GM12878 (cell line): ENCODE results near the gene BBX. TPM values are rescaled to one million over a fixed set of nuclear protein-coding genes. Genes with fewer than 3 reads are reported as not detected.

Experiments used
- ATAC-seq: fragments of 200-7000 bp; cut with Tn5 transposase; 3 replicates; pipeline ENCODE4 v1.9.1; 2020; ENCODE audit warnings: mild to moderate bottlenecking, moderate library complexity
- BruUV-seq: library from RNA; stranded (reverse); fragments of 400-500 nt; replicated peaks from 2 replicates; lab custom pipeline; 2021; lab: Mats Ljungman, UMichigan
- CTCF ChIA-PET: fragments of 300-600 bp; sonication (Branson Sonifier 250); formaldehyde crosslinking; extraction: SDS; loops from one replicate; lab custom pipeline; 2021; ENCODE audit warnings: inconsistent platforms; lab: Yijun Ruan, JAX
- POLR2A ChIA-PET: fragments of 350-600 bp; formaldehyde crosslinking; extraction: SDS; loops from one replicate; lab custom pipeline; 2021; ENCODE audit warnings: inconsistent platforms; lab: Charles Lee
- RAD21 ChIA-PET: fragments of 300-600 bp; sonication (Branson Sonifier 250); formaldehyde crosslinking; loops from one replicate; lab custom pipeline; 2023; ENCODE audit warnings: antibody characterized with exemption; ENCODE audit not compliant: unreplicated experiment; lab: Charles Lee
- SMC1A ChIA-PET: fragments of 300-600 bp; sonication (Branson Sonifier 250); formaldehyde crosslinking; loops from one replicate; lab custom pipeline; 2023; ENCODE audit not compliant: unreplicated experiment, uncharacterized antibody; lab: Charles Lee
- DNase-seq: peaks from one replicate; pipeline ENCODE4 v3.0.0-alpha.2; 2011; ENCODE audit warnings: low read depth, low spot score
- FAIRE-seq: peaks from 3 replicates; lab custom pipeline; 2011; peaks lifted over from hg19 to GRCh38; lab: Jason Lieb, UNC
- H2AFZ ChIP-seq: 2 replicates; pipeline ENCODE4 v1.6.0; 2011; ENCODE audit warnings: low read depth, low read length, control low read depth; ENCODE audit not compliant: control insufficient read depth
- H3K27ac ChIP-seq: 2 replicates; pipeline ENCODE4 v1.5.1; 2011; ENCODE audit warnings: control low read depth; ENCODE audit not compliant: control insufficient read depth, insufficient read depth
- H3K27me3 ChIP-seq, 2 experiments: replicated peaks in 1 of 2; 2 replicates each; pipeline versions ENCODE4 v1.6.0 to v1.6.1; 2011; ENCODE audit warnings: low read length in 1 of 2; ENCODE audit not compliant: control insufficient read depth in 2 of 2, insufficient read depth in 2 of 2
- H3K36me3 ChIP-seq, 2 experiments: 2 replicates each; pipeline ENCODE4 v1.5.1; 2011; ENCODE audit warnings: low read length in 1 of 2; ENCODE audit not compliant: control insufficient read depth in 2 of 2, insufficient read depth in 2 of 2
- H3K4me1 ChIP-seq: 2 replicates; pipeline ENCODE4 v1.6.1; 2011; ENCODE audit warnings: mild to moderate bottlenecking, low read length, moderate library complexity, mixed read lengths; ENCODE audit not compliant: control insufficient read depth, insufficient read depth
- H3K4me2 ChIP-seq: 2 replicates; pipeline ENCODE4 v1.6.0; 2011; ENCODE audit warnings: control low read depth; ENCODE audit not compliant: control insufficient read depth, insufficient read depth
- H3K4me3 ChIP-seq: fragments of 200-600 bp; sonication (generic); 2 replicates; pipeline ENCODE4 v1.5.1; 2016
- H3K79me2 ChIP-seq: 2 replicates; pipeline ENCODE4 v1.6.0; 2011; ENCODE audit warnings: low read length; ENCODE audit not compliant: control insufficient read depth, insufficient read depth
- H3K9ac ChIP-seq: 2 replicates; pipeline ENCODE4 v1.8.0; 2011; ENCODE audit warnings: low read length, control low read depth, mixed read lengths; ENCODE audit not compliant: control insufficient read depth, insufficient read depth
- H3K9me3 ChIP-seq: replicated peaks from 3 replicates; pipeline ENCODE4 v1.5.1; 2011; ENCODE audit warnings: mild to moderate bottlenecking, low read length; ENCODE audit not compliant: control insufficient read depth, insufficient read depth
- H4K20me1 ChIP-seq: 2 replicates; pipeline ENCODE4 v1.6.0; 2011; ENCODE audit not compliant: control insufficient read depth, insufficient read depth
- BMI1 ChIP-seq: fragments of 450-650 bp; IDR thresholded peaks from 2 replicates; pipeline ENCODE4 v1.6.1; 2016; ENCODE audit warnings: mild to moderate bottlenecking, moderate library complexity, borderline replicate concordance
- CHD1 ChIP-seq: IDR thresholded peaks from 2 replicates; pipeline ENCODE4 v1.6.1; 2012; ENCODE audit warnings: low read depth, low read length, improper control_type of control experiment
- EED ChIP-seq: sonication (generic); IDR thresholded peaks from 2 replicates; pipeline ENCODE4 v1.6.1; 2016; ENCODE audit warnings: antibody characterized with exemption, low read depth
- IKZF1 ChIP-seq: fragments of 450-650 bp; conservative IDR thresholded peaks from 2 replicates; pipeline ENCODE4 v1.6.1; 2017; ENCODE audit warnings: antibody characterized with exemption, mild to moderate bottlenecking
- RB1 ChIP-seq: fragments of 450-650 bp; formaldehyde crosslinking; IDR thresholded peaks from 2 replicates; pipeline ENCODE4 v1.6.1; 2017; ENCODE audit warnings: mild to moderate bottlenecking, borderline replicate concordance
- SIN3A ChIP-seq: IDR thresholded peaks from 2 replicates; pipeline ENCODE4 v1.6.1; 2012; ENCODE audit warnings: low read depth, low read length, improper control_type of control experiment
- SIX5 ChIP-seq: IDR thresholded peaks from 2 replicates; pipeline ENCODE4 v1.6.1; 2011; ENCODE audit warnings: mild to moderate bottlenecking, low read depth, low read length, moderate library complexity; ENCODE audit not compliant: severe bottlenecking
- SRF ChIP-seq, 2 experiments: IDR thresholded peaks; 2 replicates each; pipeline ENCODE4 v1.6.1; 2011; ENCODE audit warnings: low read depth in 2 of 2, low read length in 2 of 2, mild to moderate bottlenecking in 1 of 2, moderate library complexity in 1 of 2
- TCF7 ChIP-seq: IDR thresholded peaks from 2 replicates; pipeline ENCODE4 v1.6.1; 2014; ENCODE audit warnings: antibody characterized with exemption, borderline replicate concordance
- WGBS: methylation state at CpG from one replicate; pipeline ENCODE4 v1.1.6; 2016; ENCODE audit warnings: low lambda C conversion rate; ENCODE audit not compliant: insufficient replicate concordance, insufficient coverage; ENCODE audit errors: missing lambda C conversion rate; 5-methylcytosine and 5-hydroxymethylcytosine counted together
- in situ Hi-C: fragments of 300-500 bp; cut with MboI; formaldehyde crosslinking; loops from 9 replicates; pipeline ENCODE4 v1.14.3; 2018; ENCODE audit warnings: mixed read lengths
- intact Hi-C: fragments of 100-400 bp; cut with micrococcal nuclease; formaldehyde crosslinking; loops from one replicate; pipeline ENCODE4 v1.14.2; 2022; ENCODE audit not compliant: unreplicated experiment
- polyA plus RNA-seq, 11 experiments: library from polyadenylated mRNA; depleted of rRNA in 4 of 11; unstranded in 6 of 11; stranded (reverse) in 5 of 11; fragments of >200 nt; fragmentation: Nextera tagmentation in 4 of 11; fragmentation: Illumina TruSeq in 1 of 11; extraction: Ambion mirVana in 4 of 11; extraction: Trizol in 1 of 11; gene quantifications; 1 replicate in 1 of 11; 2 replicates in 10 of 11; pipeline versions ENCODE4 v1.2.1 to v1.2.3, GENCODE V29; 2011 to 2016; ENCODE audit warnings: inconsistent platforms in 2 of 11, missing spikeins in 2 of 11, low read depth in 1 of 11
- total RNA-seq, 4 experiments: library from RNA; depleted of rRNA in 3 of 4; stranded (reverse); fragments of >200 nt in 3 of 4; fragmentation: Illumina TruSeq in 1 of 4; extraction: Trizol in 1 of 4; gene quantifications; 2 replicates each; pipeline versions ENCODE4 v1.2.1 to v1.2.3, GENCODE V29; 2013 to 2021
- TF ChIP-seq, protein P1 (sequence below): IDR thresholded peaks from 2 replicates; pipeline ENCODE4 v1.6.1; 2011; ENCODE audit warnings: mild to moderate bottlenecking, low read depth, low read length, moderate library complexity; ENCODE audit not compliant: insufficient replicate concordance
- TF ChIP-seq, protein P2 (sequence below): fragments of 450-650 bp; IDR thresholded peaks from 2 replicates; pipeline ENCODE4 v1.6.1; 2017; ENCODE audit warnings: mild to moderate bottlenecking, moderate library complexity

BBX gene
- total and polyA plus RNA-seq, 10 of the 15 experiments (the other 5 are each of a cell fraction or from before 2014, with no cell fraction given), result 13.3 to 38.5 (median 32.0) TPM

DNA sequence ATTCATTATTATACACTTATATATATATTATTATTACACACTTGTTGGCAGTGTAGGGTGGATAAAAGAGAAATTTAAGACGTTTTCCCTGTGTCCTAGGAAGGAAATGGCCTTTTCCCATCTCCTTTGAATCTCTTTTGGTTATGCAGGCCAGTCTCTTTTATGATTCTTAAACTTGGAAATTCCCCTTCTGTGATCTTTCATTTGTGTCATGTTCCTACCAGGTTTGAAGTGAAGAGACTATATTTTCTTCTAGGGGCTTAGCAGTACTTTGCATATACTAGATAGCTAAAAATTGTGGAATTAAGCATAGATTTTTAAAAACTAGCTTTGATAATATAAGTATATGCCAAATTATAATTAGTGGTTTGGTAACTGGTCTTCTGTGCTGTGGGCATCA lies 58.5 kb downstream of the BBX start:
- no peak for FAIRE-seq
- no peak overlapping the region for H3K4me3 ChIP-seq
- no peaks in the 10 kb centered on the region for H3K9me3 ChIP-seq
- TF ChIP-seq SIN3A (no peak), TCF7 (peak; percentile 55; the same call in 1 of the 2 replicates)
- TF ChIP-seq, all 136 proteins: peak for 1
- SMC1A ChIA-PET, result interaction anchor here (0.7 to 3.6 kb wide), 10 partner anchors 18 to 158 kb away, joined by 3 to 19 read pairs (median 4); no protein-coding TSS in a partner anchor
- ATAC-seq (peak; percentile 81), DNase-seq (no peak)
- H2AFZ ChIP-seq, result no peak overlapping the region
- intact Hi-C loops, result no loop called here
- H3K27me3 ChIP-seq, result no peaks in the 10 kb centered on the region
- H3K4me1 ChIP-seq, result no peaks in the 10 kb centered on the region
- RAD21 ChIA-PET, result interaction anchor here (1.0 to 2.7 kb wide), 3 partner anchors 18 to 79 kb away, joined by 3 to 19 read pairs (median 4); no protein-coding TSS in a partner anchor
- CTCF ChIA-PET, result interaction anchor here (1.5 kb wide), 1 partner anchor 18 kb away, joined by 4 read pairs; no protein-coding TSS in a partner anchor
- H3K79me2 ChIP-seq, result no peaks in the 10 kb centered on the region
- no peak overlapping the region for H3K27ac ChIP-seq
- H4K20me1 ChIP-seq, result no peaks in the 10 kb centered on the region
- H3K4me2 ChIP-seq, result no peak overlapping the region
- 4% methylated on average over 1 of the region's 1 CpG for WGBS
- POLR2A ChIA-PET, result no interaction called here
- BruUV-seq, result no TSS peak
- H3K9ac ChIP-seq, result no peak overlapping the region
- H3K36me3 ChIP-seq, result no peaks in the 10 kb centered on the region; a peak in 1 of 4 replicates
- in situ Hi-C loops, result no loop called here

DNA sequence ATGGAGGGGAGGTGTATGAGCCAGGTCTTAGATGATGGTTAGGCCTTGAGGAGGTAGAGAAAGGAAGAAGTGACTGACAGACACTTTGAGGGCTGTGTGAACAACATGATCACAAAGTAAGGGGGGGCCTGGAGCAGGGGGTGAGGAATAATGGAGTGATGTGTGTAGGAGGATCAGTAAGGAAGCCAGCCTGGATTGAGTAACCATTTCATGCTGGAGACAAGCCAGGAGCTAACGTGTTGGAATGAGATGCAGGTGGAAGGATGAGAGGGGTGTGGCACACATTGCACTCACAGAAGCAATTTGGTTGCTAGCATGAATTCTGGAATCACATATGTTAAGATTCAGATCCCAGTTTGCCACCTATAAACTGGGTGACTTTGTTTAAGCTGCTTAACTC lies 65.5 kb downstream of the BBX start:
- CTCF ChIA-PET, result interaction anchor here (1.3 to 3.5 kb wide), 3 partner anchors 10 to 14 kb away, joined by 4 to 12 read pairs (median 6); no protein-coding TSS in a partner anchor
- no peak overlapping the region for H2AFZ ChIP-seq
- DNase-seq (no peak), FAIRE-seq (peak; percentile 31), ATAC-seq (no peak)
- WGBS, result 93% methylated on average over 1 of the region's 1 CpG
- peaks cover 7% of the 10 kb centered on the region for H3K4me1 ChIP-seq
- no TSS peak for BruUV-seq
- H4K20me1 ChIP-seq, result no peaks in the 10 kb centered on the region
- RAD21 ChIA-PET, result no interaction called here
- SMC1A ChIA-PET, result interaction anchor here (1.3 to 5.2 kb wide), 5 partner anchors 10 to 46 kb away, joined by 3 to 32 read pairs (median 4); no protein-coding TSS in a partner anchor
- H3K27me3 ChIP-seq, result no peaks in the 10 kb centered on the region
- H3K4me3 ChIP-seq, result no peak overlapping the region
- H3K36me3 ChIP-seq, result no peaks in the 10 kb centered on the region
- in situ Hi-C loops (no loop called here), intact Hi-C loops (no loop called here)
- H3K27ac ChIP-seq, result no peak overlapping the region
- H3K9ac ChIP-seq, result no peak overlapping the region
- TF ChIP-seq, protein P1, sequence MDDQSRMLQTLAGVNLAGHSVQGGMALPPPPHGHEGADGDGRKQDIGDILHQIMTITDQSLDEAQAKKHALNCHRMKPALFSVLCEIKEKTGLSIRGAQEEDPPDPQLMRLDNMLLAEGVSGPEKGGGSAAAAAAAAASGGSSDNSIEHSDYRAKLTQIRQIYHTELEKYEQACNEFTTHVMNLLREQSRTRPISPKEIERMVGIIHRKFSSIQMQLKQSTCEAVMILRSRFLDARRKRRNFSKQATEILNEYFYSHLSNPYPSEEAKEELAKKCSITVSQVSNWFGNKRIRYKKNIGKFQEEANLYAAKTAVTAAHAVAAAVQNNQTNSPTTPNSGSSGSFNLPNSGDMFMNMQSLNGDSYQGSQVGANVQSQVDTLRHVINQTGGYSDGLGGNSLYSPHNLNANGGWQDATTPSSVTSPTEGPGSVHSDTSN, result no peak
- TF ChIP-seq, protein P2, sequence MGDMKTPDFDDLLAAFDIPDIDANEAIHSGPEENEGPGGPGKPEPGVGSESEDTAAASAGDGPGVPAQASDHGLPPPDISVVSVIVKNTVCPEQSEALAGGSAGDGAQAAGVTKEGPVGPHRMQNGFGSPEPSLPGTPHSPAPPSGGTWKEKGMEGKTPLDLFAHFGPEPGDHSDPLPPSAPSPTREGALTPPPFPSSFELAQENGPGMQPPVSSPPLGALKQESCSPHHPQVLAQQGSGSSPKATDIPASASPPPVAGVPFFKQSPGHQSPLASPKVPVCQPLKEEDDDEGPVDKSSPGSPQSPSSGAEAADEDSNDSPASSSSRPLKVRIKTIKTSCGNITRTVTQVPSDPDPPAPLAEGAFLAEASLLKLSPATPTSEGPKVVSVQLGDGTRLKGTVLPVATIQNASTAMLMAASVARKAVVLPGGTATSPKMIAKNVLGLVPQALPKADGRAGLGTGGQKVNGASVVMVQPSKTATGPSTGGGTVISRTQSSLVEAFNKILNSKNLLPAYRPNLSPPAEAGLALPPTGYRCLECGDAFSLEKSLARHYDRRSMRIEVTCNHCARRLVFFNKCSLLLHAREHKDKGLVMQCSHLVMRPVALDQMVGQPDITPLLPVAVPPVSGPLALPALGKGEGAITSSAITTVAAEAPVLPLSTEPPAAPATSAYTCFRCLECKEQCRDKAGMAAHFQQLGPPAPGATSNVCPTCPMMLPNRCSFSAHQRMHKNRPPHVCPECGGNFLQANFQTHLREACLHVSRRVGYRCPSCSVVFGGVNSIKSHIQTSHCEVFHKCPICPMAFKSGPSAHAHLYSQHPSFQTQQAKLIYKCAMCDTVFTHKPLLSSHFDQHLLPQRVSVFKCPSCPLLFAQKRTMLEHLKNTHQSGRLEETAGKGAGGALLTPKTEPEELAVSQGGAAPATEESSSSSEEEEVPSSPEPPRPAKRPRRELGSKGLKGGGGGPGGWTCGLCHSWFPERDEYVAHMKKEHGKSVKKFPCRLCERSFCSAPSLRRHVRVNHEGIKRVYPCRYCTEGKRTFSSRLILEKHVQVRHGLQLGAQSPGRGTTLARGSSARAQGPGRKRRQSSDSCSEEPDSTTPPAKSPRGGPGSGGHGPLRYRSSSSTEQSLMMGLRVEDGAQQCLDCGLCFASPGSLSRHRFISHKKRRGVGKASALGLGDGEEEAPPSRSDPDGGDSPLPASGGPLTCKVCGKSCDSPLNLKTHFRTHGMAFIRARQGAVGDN, result no peak
- TF ChIP-seq EED (no peak), SIX5 (no peak), SRF (IDR thresholded peaks at IDR 0.05; ENCODE audit: low read depth in 2 of 2, low read length in 2 of 2) (no peak), BMI1 (no peak), RB1 (no peak), CHD1 (no peak), IKZF1 (no peak)
- H3K79me2 ChIP-seq, result no peaks in the 10 kb centered on the region
- H3K4me2 ChIP-seq, result no peak overlapping the region
- POLR2A ChIA-PET, result interaction anchor here (0.6 to 3.0 kb wide), 2 partner anchors 11 to 25 kb away, joined by 7 to 16 read pairs; no protein-coding TSS in a partner anchor
- no peaks in the 10 kb centered on the region; the same call in 2 of the 3 replicates for H3K9me3 ChIP-seq
